HEK293T (cell line): ENCODE results near the gene EXD3.

ENCODE experiments used
- CTCF ChIA-PET: fragments of 350-600 bp; formaldehyde crosslinking; extraction: SDS; loops from one replicate; lab custom pipeline; 2021; ENCODE audit warnings: antibody characterized with exemption, inconsistent platforms; lab: Yijun Ruan, JAX
- POLR2A ChIA-PET: fragments of 350-600 bp; formaldehyde crosslinking; extraction: SDS; loops from one replicate; lab custom pipeline; 2020; ENCODE audit warnings: antibody characterized with exemption, inconsistent platforms; lab: Yijun Ruan, JAX
- DNase-seq: peaks from one replicate; pipeline ENCODE4 v3.0.0; 2012; ENCODE audit warnings: mixed read lengths; ENCODE audit errors: extremely low spot score
- ARNT ChIP-seq: fragments of 450-650 bp; IDR thresholded peaks from 2 replicates; pipeline ENCODE4 v1.6.1; 2017; ENCODE audit warnings: mild to moderate bottlenecking
- BHLHE40 ChIP-seq: fragments of 450-650 bp; IDR thresholded peaks from 2 replicates; pipeline ENCODE4 v1.6.1; 2016; ENCODE audit warnings: mild to moderate bottlenecking, moderate library complexity, borderline replicate concordance
- CTBP1 ChIP-seq: fragments of 450-650 bp; IDR thresholded peaks from 2 replicates; pipeline ENCODE4 v1.6.1; 2016; ENCODE audit warnings: borderline replicate concordance
- ELF4 ChIP-seq: fragments of 450-650 bp; IDR thresholded peaks from 2 replicates; pipeline ENCODE4 v1.6.1; 2017; ENCODE audit warnings: antibody characterized with exemption
- FOXA1 ChIP-seq: fragments of 450-650 bp; IDR thresholded peaks from 2 replicates; pipeline ENCODE4 v1.6.1; 2016; ENCODE audit warnings: mild to moderate bottlenecking
- FOXK2 ChIP-seq: fragments of 450-650 bp; IDR thresholded peaks from 2 replicates; pipeline ENCODE4 v1.6.1; 2016; ENCODE audit warnings: mild to moderate bottlenecking
- FOXM1 ChIP-seq: fragments of 450-650 bp; IDR thresholded peaks from 2 replicates; pipeline ENCODE4 v1.6.1; 2017; ENCODE audit warnings: mild to moderate bottlenecking, borderline replicate concordance
- HDGF ChIP-seq: fragments of 450-650 bp; IDR thresholded peaks from 2 replicates; pipeline ENCODE4 v1.6.1; 2017; ENCODE audit warnings: antibody characterized with exemption, borderline replicate concordance
- L3MBTL2 ChIP-seq: fragments of 450-650 bp; conservative IDR thresholded peaks from 2 replicates; pipeline ENCODE4 v1.6.1; 2016; ENCODE audit warnings: mild to moderate bottlenecking
- LEF1 ChIP-seq: fragments of 450-650 bp; IDR thresholded peaks from 2 replicates; pipeline ENCODE4 v1.6.1; 2017; ENCODE audit warnings: mild to moderate bottlenecking, borderline replicate concordance
- NFRKB ChIP-seq: fragments of 450-650 bp; IDR thresholded peaks from 2 replicates; pipeline ENCODE4 v1.6.1; 2016; ENCODE audit warnings: mild to moderate bottlenecking, moderate library complexity
- PKNOX1 ChIP-seq: fragments of 450-650 bp; IDR thresholded peaks from 2 replicates; pipeline ENCODE4 v1.6.1; 2016
- SP1 ChIP-seq: fragments of 450-650 bp; IDR thresholded peaks from 2 replicates; pipeline ENCODE4 v1.6.1; 2017
- SUZ12 ChIP-seq: fragments of 450-650 bp; IDR thresholded peaks from 2 replicates; pipeline ENCODE4 v1.6.1; 2016; ENCODE audit warnings: mild to moderate bottlenecking
- TARDBP ChIP-seq: fragments of 450-650 bp; IDR thresholded peaks from 2 replicates; pipeline ENCODE4 v1.6.1; 2016
- ZNF384 ChIP-seq: fragments of 450-650 bp; IDR thresholded peaks from 2 replicates; pipeline ENCODE4 v1.6.1; 2016

EXD3 gene

GRCh38 chr9:137458194-137459151, 35.5 kb upstream of the EXD3 start:
- CTCF ChIA-PET = no interaction called here
- DNase-seq = no peak
- TF ChIP-seq FOXA1 = no peak
- no peak for TF ChIP-seq CTBP1
- TF ChIP-seq TARDBP = no peak
- TF ChIP-seq FOXM1 = no peak
- TF ChIP-seq BHLHE40 = no peak
- no peak for TF ChIP-seq ZNF384
- TF ChIP-seq L3MBTL2 = no peak
- no peak for TF ChIP-seq FOXK2
- no peak for TF ChIP-seq PKNOX1
- no peak for TF ChIP-seq LEF1
- TF ChIP-seq ARNT = no peak
- no peak for TF ChIP-seq SUZ12
- no peak for TF ChIP-seq NFRKB
- no peak for TF ChIP-seq ELF4
- no peak for TF ChIP-seq SP1
- no peak for TF ChIP-seq HDGF
- POLR2A ChIA-PET = interaction anchor here (0.8 to 1.0 kb wide), 6 partner anchors 11 to 218 kb away, joined by 3 to 7 read pairs (median 4); partner anchors contain the start of genes EXD3, NOXA1 and TUBB4B

GRCh38 chr9:137457406-137458193, 34.6 kb upstream of the EXD3 start:
- DNase-seq = no peak
- ChIA-PET POLR2A (no interaction called here), CTCF (no interaction called here)
- TF ChIP-seq PKNOX1 = no peak
- TF ChIP-seq FOXM1 = no peak
- TF ChIP-seq ARNT = no peak
- no peak for TF ChIP-seq NFRKB
- no peak for TF ChIP-seq BHLHE40
- TF ChIP-seq FOXK2 = no peak
- no peak for TF ChIP-seq SUZ12
- no peak for TF ChIP-seq ZNF384
- no peak for TF ChIP-seq TARDBP
- no peak for TF ChIP-seq L3MBTL2
- TF ChIP-seq LEF1 = no peak
- no peak for TF ChIP-seq SP1
- no peak for TF ChIP-seq FOXA1

GRCh38 chr9:137456864-137457405, 34.0 kb upstream of the EXD3 start:
- no peak for DNase-seq
- POLR2A ChIA-PET = interaction anchor here (1.4 kb wide), 1 partner anchor 26 kb away, joined by 4 read pairs; no protein-coding TSS in a partner anchor
- CTCF ChIA-PET = no interaction called here
- TF ChIP-seq ARNT (no peak), L3MBTL2 (no peak), TARDBP (no peak), LEF1 (no peak), NFRKB (no peak), ZNF384 (no peak)

- CTCF ChIA-PET = no interaction called here
- POLR2A ChIA-PET = interaction anchor here (0.7 to 1.4 kb wide), 2 partner anchors 27 to 34 kb away, joined by 3 to 4 read pairs; partner anchors contain the start of gene EXD3
- no peak for DNase-seq
- TF ChIP-seq LEF1 (no peak), ELF4 (no peak), NFRKB (no peak), FOXM1 (no peak), TARDBP (no peak), L3MBTL2 (no peak)
These were observed 33.3 kb upstream of the EXD3 start for GRCh38 chr9:137456061-137456863.

GRCh38 chr9:137455359-137455991, 32.5 kb upstream of the EXD3 start:
- TF ChIP-seq BHLHE40 (no peak), L3MBTL2 (no peak), SP1 (no peak), FOXA1 (no peak), CTBP1 (no peak), ARNT (no peak), TARDBP (no peak), ZNF384 (no peak), FOXK2 (no peak), NFRKB (no peak), FOXM1 (no peak), SUZ12 (no peak), LEF1 (no peak), HDGF (no peak), ELF4 (no peak), PKNOX1 (no peak)
- POLR2A ChIA-PET = interaction anchor here (0.7 to 1.4 kb wide), 2 partner anchors 27 to 33 kb away, joined by 3 to 4 read pairs; partner anchors contain the start of gene EXD3
- CTCF ChIA-PET = no interaction called here
- no peak for DNase-seq
